Esophagus muscularis mucosa (tissue), 4 donors: ENCODE data around the gene ZNF747. TPM values are rescaled to one million over a fixed set of nuclear protein-coding genes. Genes with fewer than 3 reads are reported as not detected.
"Not testable (repeated sequence)": the region's sequence is repeated elsewhere in the genome, so short reads cannot be mapped to it uniquely, and the experiment has no call there.

Source experiments
- DNase-seq: peaks from one replicate; pipeline ENCODE4 v3.0.0-alpha.2; 2017; ENCODE audit errors: extremely low spot score
- H3K27ac ChIP-seq, 4 donors: fragments of 200-600 bp; sonication (generic); replicated peaks in 1 of 4; 1 replicate in 3 of 4; 2 replicates in 1 of 4; pipeline ENCODE4 v1.5.1; 2016 to 2019; ENCODE audit warnings: mild to moderate bottlenecking in 1 of 4
- H3K27me3 ChIP-seq, 4 donors: fragments of 200-600 bp; sonication (generic); one replicate each; pipeline versions ENCODE4 v1.5.1 to v1.6.0; 2016 to 2019
- H3K36me3 ChIP-seq, 4 donors: fragments of 200-600 bp; sonication (generic); one replicate each; pipeline ENCODE4 v1.5.1; 2016 to 2019
- H3K4me1 ChIP-seq, 4 donors: fragments of 200-600 bp; sonication (generic); one replicate each; pipeline ENCODE4 v1.5.1; 2016 to 2019
- H3K4me3 ChIP-seq, 4 donors: fragments of 200-600 bp; sonication (generic); 1 replicate in 2 of 4; 2 replicates in 2 of 4; pipeline ENCODE4 v1.5.1; 2016 to 2019; ENCODE audit warnings: mild to moderate bottlenecking in 4 of 4, moderate library complexity in 1 of 4
- H3K9me3 ChIP-seq, 4 donors: fragments of 200-600 bp; sonication (generic); 1 replicate in 3 of 4; 2 replicates in 1 of 4; pipeline ENCODE4 v1.5.1; 2016 to 2019
- CTCF ChIP-seq, 3 experiments: fragments of 200-600 bp in 2 of 3; fragments of 450-650 bp in 1 of 3; sonication (generic) in 2 of 3; IDR thresholded peaks; one replicate each; pipeline ENCODE4 v1.5.1; 2017 to 2019; ENCODE audit warnings: antibody characterized with exemption in 3 of 3, mild to moderate bottlenecking in 2 of 3, moderate library complexity in 1 of 3
- EP300 ChIP-seq: sonication (generic); formaldehyde crosslinking; IDR thresholded peaks from one replicate; pipeline ENCODE4 v1.6.1; 2017; ENCODE audit warnings: antibody characterized with exemption
- POLR2A ChIP-seq: fragments of 450-650 bp; IDR thresholded peaks from one replicate; pipeline ENCODE4 v1.6.1; 2017; ENCODE audit warnings: antibody characterized with exemption, moderate library complexity, mild to moderate bottlenecking, low read depth
- POLR2AphosphoS5 ChIP-seq, 2 donors: sonication (generic); formaldehyde crosslinking; IDR thresholded peaks; one replicate each; pipeline ENCODE4 v1.6.1; 2017; ENCODE audit warnings: antibody characterized with exemption in 2 of 2
- WGBS: methylation state at CpG from one replicate; pipeline ENCODE4 v1.1.5; 2018; 5-methylcytosine and 5-hydroxymethylcytosine counted together
- intact Hi-C: fragments of 100-400 bp; cut with DNase I; formaldehyde crosslinking; loops from one replicate; pipeline ENCODE4 v1.15.1; 2023
- total RNA-seq, 4 donors: library from RNA; depleted of rRNA; stranded (reverse); fragments of >200 nt; gene quantifications; one replicate each; pipeline versions ENCODE4 v1.1.0 to v1.2.1, GENCODE V29; 2016

Gene ZNF747
- total RNA-seq, 4 donors from 2014 or later = 15.2 to 29.6 (median 22.3) TPM

- DNase-seq = no peak
- no peaks in the 10 kb centered on the region for H3K27me3 ChIP-seq
- intact Hi-C loops = loop anchor here (2.0 kb wide), 1 partner anchor 79 kb away; no protein-coding TSS in a partner anchor
- H3K27ac ChIP-seq = peak overlapping the region; percentile 97 to 98 (median 98)
- H3K36me3 ChIP-seq = peaks cover 3 to 16% (median 11%) of the 10 kb centered on the region in 4 donors
- peak overlapping the region; percentile 70 to 83 (median 82) for H3K4me3 ChIP-seq
- TF ChIP-seq EP300 = no peak
- no peak for TF ChIP-seq CTCF (IDR thresholded peaks at IDR 0.05)
- no peak for TF ChIP-seq POLR2A
- no peaks in the 10 kb centered on the region for H3K9me3 ChIP-seq
- WGBS = 30% methylated on average over 2 of the region's 4 CpGs
- peaks cover 18 to 44% (median 34%) of the 10 kb centered on the region in 4 donors for H3K4me1 ChIP-seq
These were observed 8.9 kb downstream of the ZNF747 start for GRCh38 chr16:30525844-30526136.

GRCh38 chr16:30524575-30525568, 9.8 kb downstream of the ZNF747 start:
- Histone ChIP-seq H3K27ac (peak overlapping the region in 1 of 4 donors; percentile 97), H3K36me3 (peaks cover 3 to 11% (median 9%) of the 10 kb centered on the region in 4 donors)
- intact Hi-C loops = loop anchor here (5.0 kb wide), 1 partner anchor 93 kb away; the partner anchor contains the start of gene DCTPP1

GRCh38 chr16:30523768-30524574, 10.7 kb downstream of the ZNF747 start:
- Histone ChIP-seq H3K4me1 (peaks cover 17 to 40% (median 33%) of the 10 kb centered on the region in 4 donors), H3K27me3 (no peaks in the 10 kb centered on the region), H3K4me3 (no peak overlapping the region), H3K27ac (no peak overlapping the region), H3K36me3 (peaks cover 3 to 11% (median 9%) of the 10 kb centered on the region in 4 donors), H3K9me3 (no peaks in the 10 kb centered on the region)
- peak in 1 of 2 donors; percentile 9 for TF ChIP-seq POLR2AphosphoS5 (IDR thresholded peaks at IDR 0.05)
- no peak for TF ChIP-seq POLR2A
- no peak for TF ChIP-seq EP300
- whole genome bisulfite sequencing = 72% methylated on average over 26 of the region's 26 CpGs
- intact Hi-C loops = loop anchor here (5.0 kb wide), 1 partner anchor 92 kb away; the partner anchor contains the start of gene DCTPP1
- no peak for DNase-seq

More at GRCh38 chr16:30524575-30525568, 9.8 kb downstream of the ZNF747 start:
- WGBS = 95% methylated on average over 52 of the region's 60 CpGs
- Histone ChIP-seq H3K4me3 (no peak overlapping the region), H3K9me3 (no peaks in the 10 kb centered on the region), H3K27me3 (no peaks in the 10 kb centered on the region), H3K4me1 (peaks cover 18 to 44% (median 34%) of the 10 kb centered on the region in 4 donors)
- TF ChIP-seq POLR2A (no peak), CTCF (IDR thresholded peaks at IDR 0.05) (no peak), POLR2AphosphoS5 (IDR thresholded peaks at IDR 0.05) (no peak), EP300 (no peak)
- DNase-seq = no peak

- intact Hi-C loops = loop anchor here (5.0 kb wide), 1 partner anchor 91 kb away; the partner anchor contains the start of gene DCTPP1
- H3K4me1 ChIP-seq = peaks cover 11 to 31% (median 23%) of the 10 kb centered on the region in 4 donors
- 88% methylated on average over 12 of the region's 12 CpGs for WGBS
- H3K27ac ChIP-seq, H3K27me3 ChIP-seq, DNase-seq, H3K4me3 ChIP-seq, H3K9me3 ChIP-seq: not testable (repeated sequence)
- peaks cover 3 to 11% (median 9%) of the 10 kb centered on the region in 4 donors for H3K36me3 ChIP-seq
These were observed 11.8 kb downstream of the ZNF747 start for GRCh38 chr16:30522702-30523463.
